Psoas muscle (tissue), 8 donors: ENCODE results near the gene SMAD2. TPM values are rescaled to one million over a fixed set of nuclear protein-coding genes. Genes with fewer than 3 reads are reported as not detected.
"Not testable (repeated sequence)": the region's sequence is repeated elsewhere in the genome, so short reads cannot be mapped to it uniquely, and the experiment has no call there.

Experiments
- ATAC-seq, 4 donors: fragments of 200-7000 bp; cut with Tn5 transposase; one replicate each; pipeline ENCODE4 v1.9.1; 2020; ENCODE audit warnings: moderate library complexity in 3 of 4, mild to moderate bottlenecking in 2 of 4
- DNase-seq, 2 donors: peaks; one replicate each; pipeline ENCODE4 v3.0.0-alpha.2; 2020
- H3K27ac ChIP-seq: fragments of 200-600 bp; one replicate; pipeline ENCODE4 v1.8.0; 2022
- H3K27me3 ChIP-seq, 3 donors: fragments of 200-600 bp in 1 of 3; one replicate each; pipeline versions ENCODE4 v1.6.1 to v1.8.0; 2013 to 2022; ENCODE audit warnings: low read length in 2 of 3, mild to moderate bottlenecking in 2 of 3, moderate library complexity in 1 of 3; ENCODE audit not compliant: insufficient read depth in 3 of 3
- H3K36me3 ChIP-seq, 2 donors: fragments of 200-600 bp in 1 of 2; one replicate each; pipeline versions ENCODE4 v1.6.1 to v1.8.0; 2013 to 2022; ENCODE audit warnings: low read depth in 1 of 2, mild to moderate bottlenecking in 1 of 2, moderate library complexity in 1 of 2; ENCODE audit not compliant: insufficient read depth in 1 of 2
- H3K4me1 ChIP-seq: fragments of 200-600 bp; one replicate; pipeline ENCODE4 v1.8.0; 2022
- H3K4me3 ChIP-seq: fragments of 200-600 bp; one replicate; pipeline ENCODE4 v1.8.0; 2022; ENCODE audit warnings: mild to moderate bottlenecking
- H3K9me3 ChIP-seq: fragments of 200-600 bp; one replicate; pipeline ENCODE4 v1.8.0; 2022
- WGBS, 3 donors: extraction: QIAGEN DNeasy Blood & Tissue Kit; methylation state at CpG; one replicate each; pipeline versions ENCODE4 v1.1.6 to v1.1.7; 2013; 5-methylcytosine and 5-hydroxymethylcytosine counted together
- intact Hi-C, 2 donors: fragments of 100-400 bp; cut with DNase I; formaldehyde crosslinking; loops; one replicate each; pipeline versions ENCODE4 v1.11.0 to v1.14.2; 2022
- polyA plus RNA-seq, 3 donors: library from polyadenylated mRNA; stranded (reverse); fragments of 200-250 nt; gene quantifications; one replicate each; pipeline ENCODE4 v1.2.3, GENCODE V29; 2013
- total RNA-seq, 4 donors: library from RNA; stranded (reverse); fragmentation: NEBNext Ultra II Directional in 2 of 4; extraction: Animal tissue kit (Norgen Biotek cat#: 25700) in 2 of 4; gene quantifications; one replicate each; pipeline versions ENCODE4 v1.2.1 to v1.2.4, GENCODE V29; 2021 to 2023
- TF ChIP-seq, protein P1 (sequence below): fragments of 200-600 bp; IDR thresholded peaks from one replicate; pipeline ENCODE4 v1.8.0; 2022; ENCODE audit warnings: antibody characterized with exemption
- donor health status: healthy with polysubstance abuse.
- donor health status: DM: no; HTN: no; CAD: no; lungs with moderate emphysema.
- donor health status: Bipolar disorder and iron deficiency.
- donor health status: healthy.
- donor health status: DM: yes; HTN: yes; CAD: no.
- donor health status: DM: no; HTN: no; CAD: no.
- donor health status: DM: no; HTN: no; CAD: no.
- donor health status: DM: yes; HTN: yes; CAD: no.

Gene SMAD2
- total and polyA plus RNA-seq, 7 donors: 28.3 to 76.4 (median 60.1) TPM

DNA sequence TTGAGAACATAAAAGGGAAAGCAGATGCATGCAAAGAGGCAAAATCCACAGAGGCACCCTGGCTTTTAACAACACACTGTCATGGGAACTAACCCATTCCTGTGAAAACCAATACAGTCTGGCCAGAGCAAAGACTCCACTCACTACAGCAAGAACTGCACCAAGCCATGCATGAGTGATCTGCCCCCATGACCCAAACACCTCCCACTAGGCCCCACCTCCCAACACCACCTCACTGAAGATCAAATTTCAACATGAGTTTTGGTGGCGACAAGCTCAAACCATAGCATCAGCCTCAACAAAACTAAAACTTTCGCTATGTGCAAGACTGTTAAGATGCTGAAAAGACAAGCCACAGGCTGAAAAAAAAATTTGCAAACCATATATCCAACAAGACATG, 162.8 kb downstream of the SMAD2 start:
- no peaks in the 10 kb centered on the region for H3K9me3 ChIP-seq
- 74 to 83% (median 77%) methylated on average over 2 of the region's 2 CpGs for WGBS, 3 donors
- ATAC-seq (no peak), DNase-seq (no peak)
- no peak overlapping the region for H3K27ac ChIP-seq
- H3K4me3 ChIP-seq: no peak overlapping the region
- no peaks in the 10 kb centered on the region for H3K36me3 ChIP-seq
- peaks cover 0 to 5% (median 4%) of the 10 kb centered on the region in 3 donors for H3K27me3 ChIP-seq
- no peaks in the 10 kb centered on the region for H3K4me1 ChIP-seq
- intact Hi-C loops: no loop called here
- TF ChIP-seq, protein P1, sequence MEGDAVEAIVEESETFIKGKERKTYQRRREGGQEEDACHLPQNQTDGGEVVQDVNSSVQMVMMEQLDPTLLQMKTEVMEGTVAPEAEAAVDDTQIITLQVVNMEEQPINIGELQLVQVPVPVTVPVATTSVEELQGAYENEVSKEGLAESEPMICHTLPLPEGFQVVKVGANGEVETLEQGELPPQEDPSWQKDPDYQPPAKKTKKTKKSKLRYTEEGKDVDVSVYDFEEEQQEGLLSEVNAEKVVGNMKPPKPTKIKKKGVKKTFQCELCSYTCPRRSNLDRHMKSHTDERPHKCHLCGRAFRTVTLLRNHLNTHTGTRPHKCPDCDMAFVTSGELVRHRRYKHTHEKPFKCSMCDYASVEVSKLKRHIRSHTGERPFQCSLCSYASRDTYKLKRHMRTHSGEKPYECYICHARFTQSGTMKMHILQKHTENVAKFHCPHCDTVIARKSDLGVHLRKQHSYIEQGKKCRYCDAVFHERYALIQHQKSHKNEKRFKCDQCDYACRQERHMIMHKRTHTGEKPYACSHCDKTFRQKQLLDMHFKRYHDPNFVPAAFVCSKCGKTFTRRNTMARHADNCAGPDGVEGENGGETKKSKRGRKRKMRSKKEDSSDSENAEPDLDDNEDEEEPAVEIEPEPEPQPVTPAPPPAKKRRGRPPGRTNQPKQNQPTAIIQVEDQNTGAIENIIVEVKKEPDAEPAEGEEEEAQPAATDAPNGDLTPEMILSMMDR: no peak

DNA sequence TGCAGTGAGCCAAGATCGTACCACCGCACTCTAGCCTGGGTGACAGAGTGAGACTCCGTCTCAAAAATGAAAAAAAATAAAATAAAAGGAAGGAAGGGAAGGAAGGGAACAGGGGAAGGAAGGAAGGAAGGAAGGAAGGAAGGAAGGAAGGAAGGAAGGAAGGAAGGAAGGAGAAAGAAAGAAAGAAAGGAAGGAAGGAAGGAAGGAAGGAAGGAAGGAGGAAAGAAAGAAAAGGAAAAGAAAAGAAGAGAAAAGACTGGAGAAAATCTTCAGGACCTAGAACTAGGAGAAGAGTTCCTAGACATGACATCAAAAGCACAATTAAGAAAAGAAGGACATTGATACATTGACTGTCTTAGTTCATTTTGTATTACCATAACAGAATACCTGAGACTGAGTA, 163.3 kb downstream of the SMAD2 start:
- H3K4me3 ChIP-seq, H3K9me3 ChIP-seq, H3K4me1 ChIP-seq, H3K36me3 ChIP-seq, H3K27ac ChIP-seq, ATAC-seq, intact Hi-C loops, H3K27me3 ChIP-seq, DNase-seq: not testable (repeated sequence)
- 93 to 96% (median 94%) methylated on average over 3 of the region's 3 CpGs for WGBS, 3 donors
